Activated T-helper 1 cell treated with anti-CD3 and anti-CD28 coated beads, Interleukin-12 subunit alpha, Interleukin-12 subunit beta, Interleukin-2, Interleukin-4 antibody, amounts not matched to agents 30 ng/mL and 10 ng/mL and 1 ng/mL, durations not matched to agents 14 hours and 24 hours and 36 hours (primary cell): ENCODE data around the gene VANGL2. TPM values are rescaled to one million over a fixed set of nuclear protein-coding genes. Genes with fewer than 3 reads are reported as not detected.
A peak's percentile ranks its signal among the peaks of the same experiment; 100 is the strongest.

Experiments
- DNase-seq: peaks from one replicate; pipeline ENCODE4 v3.0.0; 2021; ENCODE audit warnings: low spot score
- H3K27ac Mint-ChIP-seq: one replicate; pipeline ENCODE4 v1.8.0; 2021; ENCODE audit warnings: mild to moderate bottlenecking, mixed read lengths
- H3K27me3 Mint-ChIP-seq: one replicate; pipeline ENCODE4 v1.8.0; 2022; ENCODE audit warnings: mild to moderate bottlenecking, moderate library complexity, mixed read lengths; ENCODE audit not compliant: insufficient read depth
- H3K36me3 Mint-ChIP-seq: one replicate; pipeline ENCODE4 v1.8.0; 2021; ENCODE audit warnings: low read depth, mixed read lengths
- H3K4me1 Mint-ChIP-seq: one replicate; pipeline ENCODE4 v1.8.0; 2021; ENCODE audit warnings: low read depth, mixed read lengths
- H3K4me3 Mint-ChIP-seq: one replicate; pipeline ENCODE4 v1.8.0; 2021; ENCODE audit warnings: mild to moderate bottlenecking, moderate library complexity, mixed read lengths
- H3K9me3 Mint-ChIP-seq: one replicate; pipeline ENCODE4 v1.8.0; 2021; ENCODE audit warnings: mixed read lengths
- intact Hi-C: fragments of 100-400 bp; cut with micrococcal nuclease; formaldehyde crosslinking; loops from one replicate; pipeline ENCODE4 v1.15.1; 2024
- total RNA-seq: library from RNA; stranded (reverse); gene quantifications from 2 replicates; pipeline ENCODE4 v1.2.3, GENCODE V29; 2022

VANGL2 gene
- total RNA-seq, 1 donor from 2014 or later: not detected

DNA sequence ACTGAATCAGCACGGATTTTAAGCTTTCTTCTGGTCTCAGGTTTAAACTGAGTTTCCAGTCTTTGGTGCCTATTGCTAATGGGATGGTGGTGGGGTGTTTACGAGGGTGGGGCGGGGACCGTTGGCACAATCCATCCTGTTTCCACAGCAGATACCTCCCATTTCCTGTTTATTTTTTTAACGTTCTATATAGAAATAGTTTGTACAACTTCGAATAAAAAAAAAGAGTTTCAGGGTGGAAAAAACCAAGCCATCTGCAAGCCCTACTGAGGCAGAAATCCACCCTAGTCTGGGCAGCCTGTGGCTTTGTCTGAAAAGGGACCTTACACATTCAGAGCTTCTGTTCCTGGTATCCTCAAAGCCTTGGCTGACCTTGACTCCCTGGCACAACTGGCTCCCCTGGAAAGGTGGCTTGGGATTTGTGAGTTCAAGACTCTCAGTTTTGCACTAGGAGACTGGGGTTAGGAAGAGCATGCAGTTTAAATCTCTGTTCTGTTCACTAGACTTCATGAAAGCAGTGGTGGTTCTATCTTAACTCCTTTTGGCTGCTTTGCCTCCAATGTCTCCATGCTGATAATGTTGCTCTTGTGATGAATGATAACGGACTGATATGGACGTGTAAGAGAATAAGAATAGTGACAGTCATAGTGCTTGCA lies 46.7 kb downstream of the VANGL2 start:
- Mint-ChIP-seq H3K27ac (peak overlapping the region; percentile 63), H3K9me3 (peaks cover 3% of the 10 kb centered on the region), H3K4me1 (peaks cover 65% of the 10 kb centered on the region), H3K27me3 (no peaks in the 10 kb centered on the region), H3K4me3 (peak overlapping the region; percentile 3), H3K36me3 (no peaks in the 10 kb centered on the region)
- no peak for DNase-seq
- intact Hi-C loops: loop anchor here (1.0 to 10.0 kb wide), 2 partner anchors 9 to 298 kb away; no protein-coding TSS in a partner anchor

DNA sequence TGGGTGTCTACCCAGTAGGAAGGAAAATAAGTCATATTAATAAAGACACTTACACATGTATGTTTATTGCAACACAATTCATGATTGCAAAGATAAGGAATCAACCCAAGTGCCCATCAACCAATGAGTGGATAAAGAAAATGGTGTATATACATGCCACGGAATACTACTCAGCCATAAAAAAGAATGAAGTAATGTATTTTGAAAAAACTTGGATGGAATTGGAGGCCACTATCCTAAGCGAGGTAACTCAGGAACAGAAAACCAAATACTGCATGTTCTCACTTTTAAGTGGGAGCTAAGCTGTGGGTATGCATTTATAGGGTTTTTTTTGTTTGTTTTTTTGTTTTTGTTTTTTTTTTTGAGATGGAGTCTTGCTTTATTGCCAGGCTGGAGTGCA lies 49.1 kb downstream of the VANGL2 start:
- Mint-ChIP-seq H3K9me3 (peaks cover 3% of the 10 kb centered on the region), H3K36me3 (peaks cover 4% of the 10 kb centered on the region), H3K4me1 (peaks cover 65% of the 10 kb centered on the region), H3K27me3 (no peaks in the 10 kb centered on the region), H3K4me3 (no peak overlapping the region), H3K27ac (no peak overlapping the region)
- intact Hi-C loops: loop anchor here (10.0 kb wide), 1 partner anchor 295 kb away; no protein-coding TSS in a partner anchor
- DNase-seq: no peak

DNA sequence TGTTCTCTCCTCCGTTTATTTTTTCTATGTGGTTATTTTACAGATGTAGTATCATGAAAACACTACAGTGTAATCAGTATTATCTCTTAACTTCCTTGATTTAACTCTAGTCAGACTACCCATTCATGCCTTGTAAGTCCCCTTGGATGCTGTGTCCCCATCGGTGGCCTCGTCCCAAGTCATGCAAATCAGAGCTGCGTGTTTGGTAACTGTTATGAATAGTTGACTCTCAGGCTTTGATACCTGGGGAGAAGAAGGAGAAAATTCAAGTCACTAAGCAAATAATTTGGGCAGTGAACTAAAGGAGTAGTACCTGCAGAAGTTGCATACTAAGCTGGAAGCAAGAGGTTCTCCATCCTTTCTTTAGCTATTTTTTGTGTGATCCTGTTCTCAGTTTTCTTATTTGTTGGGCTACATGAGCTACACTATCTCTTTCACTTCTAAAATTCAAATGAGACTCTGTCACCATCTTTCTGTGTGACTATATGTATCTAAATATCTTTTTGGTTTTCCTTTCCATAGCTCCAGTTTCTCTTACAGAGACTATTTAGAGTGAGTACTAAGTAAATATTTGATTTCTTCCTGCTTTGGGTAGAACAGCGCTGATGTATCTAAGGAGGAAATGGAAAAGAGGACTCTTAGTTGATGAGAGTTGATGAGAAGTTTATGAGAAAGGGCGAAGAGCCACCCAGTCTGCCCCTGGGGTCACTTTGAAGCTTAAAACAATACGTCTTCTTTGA lies 50.9 kb downstream of the VANGL2 start:
- no peak for DNase-seq
- H3K9me3 Mint-ChIP-seq: peaks cover 3% of the 10 kb centered on the region
- no peaks in the 10 kb centered on the region for H3K27me3 Mint-ChIP-seq
- peak overlapping the region; percentile 93 for H3K27ac Mint-ChIP-seq
- H3K4me3 Mint-ChIP-seq: peak overlapping the region; percentile 49
- H3K4me1 Mint-ChIP-seq: peaks cover 71% of the 10 kb centered on the region
- intact Hi-C loops: loop anchor here (1.0 kb wide), 1 partner anchor 9 kb away; no protein-coding TSS in a partner anchor
- peaks cover 4% of the 10 kb centered on the region for H3K36me3 Mint-ChIP-seq

DNA sequence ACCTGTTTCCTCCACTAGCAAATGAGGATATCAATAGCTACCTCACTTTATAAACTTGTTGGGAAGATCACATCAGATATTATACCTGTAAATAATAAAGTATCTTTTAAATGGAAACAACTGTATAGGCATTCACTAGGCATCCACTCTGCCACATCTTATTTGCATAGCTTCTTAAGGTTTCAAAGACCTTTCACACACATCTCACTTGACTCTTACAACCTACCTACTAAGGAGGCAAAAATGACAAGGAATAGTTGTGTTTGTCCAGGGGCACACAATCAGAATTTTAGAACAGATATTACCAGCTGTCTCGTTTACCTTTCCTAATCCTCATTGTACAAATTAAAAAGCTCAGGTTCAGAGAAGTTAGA lies 51.5 kb downstream of the VANGL2 start:
- peak overlapping the region; percentile 49 for H3K4me3 Mint-ChIP-seq
- DNase-seq: no peak
- H3K27me3 Mint-ChIP-seq: no peaks in the 10 kb centered on the region
- intact Hi-C loops: loop anchor here (1.0 kb wide), 1 partner anchor 8 kb away; no protein-coding TSS in a partner anchor
- peaks cover 70% of the 10 kb centered on the region for H3K4me1 Mint-ChIP-seq
- peaks cover 4% of the 10 kb centered on the region for H3K36me3 Mint-ChIP-seq
- H3K27ac Mint-ChIP-seq: peak overlapping the region; percentile 93
- H3K9me3 Mint-ChIP-seq: peaks cover 3% of the 10 kb centered on the region

DNA sequence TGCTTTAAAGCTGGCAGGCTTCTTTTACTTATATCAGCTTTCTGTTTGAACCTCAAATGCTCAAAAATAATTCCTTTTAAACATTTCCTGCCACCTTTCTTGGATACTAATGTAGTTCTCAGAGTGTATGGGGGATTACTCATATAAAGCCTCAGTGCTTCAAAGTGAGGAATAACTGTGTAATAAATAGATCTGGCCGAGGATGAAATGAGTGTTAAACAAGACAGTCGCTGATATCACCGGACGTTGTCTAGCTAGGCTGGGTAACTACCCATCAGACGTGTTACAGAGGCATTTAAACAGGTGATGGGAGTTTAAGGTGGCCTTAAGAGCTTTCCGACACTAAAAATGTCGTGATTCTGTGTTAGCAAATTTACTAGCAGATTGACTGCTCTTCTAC lies 53.1 kb downstream of the VANGL2 start:
- intact Hi-C loops: no loop called here
- no peak for DNase-seq
- Mint-ChIP-seq H3K27me3 (no peaks in the 10 kb centered on the region), H3K4me3 (peak overlapping the region; percentile 21), H3K4me1 (peaks cover 68% of the 10 kb centered on the region), H3K27ac (peak overlapping the region; percentile 87), H3K9me3 (peaks cover 3% of the 10 kb centered on the region), H3K36me3 (peaks cover 8% of the 10 kb centered on the region)

DNA sequence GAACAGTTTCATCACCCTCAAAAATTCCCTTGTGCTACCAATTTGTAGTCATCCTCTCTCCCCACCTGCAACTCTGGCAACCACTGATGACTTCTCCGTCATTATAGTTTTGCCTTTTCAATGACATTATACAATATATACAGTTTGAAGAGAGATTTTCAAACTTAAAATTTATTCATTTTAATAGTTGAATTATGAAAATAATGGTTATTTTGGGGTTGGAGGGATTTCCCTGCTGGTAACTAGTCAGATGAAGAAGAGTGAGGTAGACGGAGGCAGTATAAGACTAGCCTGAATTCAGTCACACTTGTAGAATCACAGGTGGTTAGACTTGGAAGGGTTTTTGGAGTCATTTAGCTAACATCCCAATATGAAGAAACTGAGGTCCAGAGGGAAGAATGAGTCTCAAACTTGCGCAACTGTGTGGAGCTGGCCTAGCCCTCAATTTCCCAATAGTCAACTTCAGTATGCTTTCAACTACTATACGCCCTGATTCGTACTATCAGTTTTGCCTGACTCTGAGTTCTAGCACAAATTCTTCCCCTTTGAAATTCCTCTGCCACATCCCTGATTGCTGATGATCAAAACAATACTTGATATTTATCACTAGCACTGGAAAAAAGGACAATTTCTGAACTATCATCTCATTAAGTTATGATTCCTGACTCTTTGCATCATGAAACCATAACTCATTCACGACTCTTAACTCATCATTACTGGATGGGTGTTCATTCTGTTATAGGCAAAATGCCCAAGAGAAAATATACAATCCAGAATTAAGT lies 54.2 kb downstream of the VANGL2 start:
- Mint-ChIP-seq H3K9me3 (peaks cover 3% of the 10 kb centered on the region), H3K27ac (peak overlapping the region; percentile 79), H3K27me3 (no peaks in the 10 kb centered on the region), H3K4me3 (peak overlapping the region; percentile 23), H3K4me1 (peaks cover 79% of the 10 kb centered on the region), H3K36me3 (peaks cover 9% of the 10 kb centered on the region)
- intact Hi-C loops: loop anchor here (1.0 kb wide), 3 partner anchors 16 to 66 kb away; no protein-coding TSS in a partner anchor
- DNase-seq: no peak

DNA sequence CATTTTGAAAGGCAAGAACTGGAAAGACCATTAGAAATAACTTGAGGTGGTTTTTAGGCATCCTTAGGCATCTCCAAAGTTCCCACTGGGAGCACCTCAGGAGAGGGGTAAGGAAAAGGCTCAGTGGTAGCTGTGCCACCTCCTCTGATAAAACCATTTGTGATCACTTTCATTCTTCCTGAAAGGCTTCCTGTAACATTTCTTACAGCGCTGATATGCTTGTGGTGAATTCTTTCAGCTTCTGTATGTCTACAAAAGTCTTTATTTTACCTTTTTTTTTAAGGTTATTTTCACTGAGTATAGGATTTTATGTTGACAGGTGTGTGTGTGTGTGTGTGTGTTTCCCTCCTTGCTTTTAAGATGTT lies 54.8 kb downstream of the VANGL2 start:
- Mint-ChIP-seq H3K36me3 (peaks cover 10% of the 10 kb centered on the region), H3K27ac (peak overlapping the region; percentile 79), H3K27me3 (no peaks in the 10 kb centered on the region), H3K9me3 (peaks cover 3% of the 10 kb centered on the region), H3K4me3 (peak overlapping the region; percentile 23), H3K4me1 (peaks cover 83% of the 10 kb centered on the region)
- no peak for DNase-seq
- intact Hi-C loops: no loop called here

DNA sequence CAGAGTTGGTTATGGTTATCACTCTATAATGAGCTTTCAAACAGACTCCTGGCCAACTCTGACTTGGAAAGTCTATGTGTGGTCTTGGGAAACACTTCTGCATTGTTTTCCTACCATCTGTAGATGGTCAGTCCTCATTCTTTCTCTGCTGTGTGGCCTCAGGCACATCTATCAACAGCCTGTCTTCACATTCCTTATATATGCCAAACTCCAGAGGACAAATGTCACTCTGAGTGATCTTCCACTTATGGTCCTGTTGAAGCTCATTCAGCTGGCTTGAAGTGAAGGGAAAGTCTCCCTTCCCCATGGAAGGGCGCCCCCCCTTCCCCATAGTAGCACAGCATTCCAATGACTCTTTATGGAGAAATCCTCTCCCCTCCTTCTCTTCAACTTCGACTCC lies 58.7 kb downstream of the VANGL2 start:
- H3K27me3 Mint-ChIP-seq: no peaks in the 10 kb centered on the region
- no peak overlapping the region for H3K4me3 Mint-ChIP-seq
- peaks cover 88% of the 10 kb centered on the region for H3K4me1 Mint-ChIP-seq
- DNase-seq: no peak
- intact Hi-C loops: no loop called here
- H3K9me3 Mint-ChIP-seq: no peaks in the 10 kb centered on the region
- H3K27ac Mint-ChIP-seq: peak overlapping the region; percentile 99
- H3K36me3 Mint-ChIP-seq: peaks cover 8% of the 10 kb centered on the region

DNA sequence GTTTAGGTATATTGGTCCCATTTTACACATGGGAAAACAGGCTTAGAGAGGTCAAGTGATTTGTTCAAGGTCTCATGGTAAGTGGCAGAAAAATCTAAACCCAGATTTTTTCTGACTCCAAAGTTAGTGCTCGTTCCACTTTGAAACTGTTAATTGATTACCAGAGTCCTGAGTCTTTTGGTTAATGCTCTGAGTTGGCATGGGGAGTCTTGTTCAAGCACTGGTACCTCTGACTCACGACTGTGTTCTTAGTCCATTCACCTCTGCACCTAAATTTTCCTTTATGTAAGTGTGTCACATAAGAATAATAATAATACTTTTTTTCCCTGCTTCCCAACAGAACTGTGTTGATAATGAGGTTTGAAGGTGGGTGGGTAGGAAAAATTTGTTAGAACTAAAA lies 59.3 kb downstream of the VANGL2 start:
- H3K4me1 Mint-ChIP-seq: peaks cover 89% of the 10 kb centered on the region
- intact Hi-C loops: loop anchor here (1.0 to 2.0 kb wide), 6 partner anchors 8 to 168 kb away; no protein-coding TSS in a partner anchor
- DNase-seq: no peak
- H3K27me3 Mint-ChIP-seq: no peaks in the 10 kb centered on the region
- H3K27ac Mint-ChIP-seq: peak overlapping the region; percentile 99
- peaks cover 10% of the 10 kb centered on the region for H3K36me3 Mint-ChIP-seq
- H3K9me3 Mint-ChIP-seq: peaks cover 3% of the 10 kb centered on the region
- H3K4me3 Mint-ChIP-seq: peak overlapping the region; percentile 56

DNA sequence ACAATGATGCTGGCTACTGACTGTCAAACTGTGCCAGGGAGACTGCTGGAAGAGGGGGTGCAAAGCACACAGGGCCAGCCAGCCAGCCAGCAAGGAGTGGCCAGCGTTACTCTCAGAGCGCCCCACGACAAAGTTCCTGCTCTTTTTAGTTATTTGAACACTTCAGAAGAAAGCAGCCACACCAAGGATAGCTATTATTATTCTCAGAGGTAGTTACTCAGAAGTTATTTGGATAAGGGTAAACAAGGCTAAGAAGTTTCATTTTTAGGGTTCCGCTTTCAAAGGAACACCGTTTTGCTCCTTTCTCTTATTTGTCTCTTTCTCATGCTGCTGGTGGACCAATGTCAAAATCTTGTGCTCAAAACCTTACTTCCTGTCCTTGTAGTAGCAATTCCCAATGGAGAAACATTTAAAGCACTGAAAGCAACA lies 59.9 kb downstream of the VANGL2 start:
- intact Hi-C loops: loop anchor here (1.0 to 2.0 kb wide), 6 partner anchors 9 to 167 kb away; no protein-coding TSS in a partner anchor
- Mint-ChIP-seq H3K4me1 (peaks cover 87% of the 10 kb centered on the region), H3K4me3 (peak overlapping the region; percentile 56)

DNA sequence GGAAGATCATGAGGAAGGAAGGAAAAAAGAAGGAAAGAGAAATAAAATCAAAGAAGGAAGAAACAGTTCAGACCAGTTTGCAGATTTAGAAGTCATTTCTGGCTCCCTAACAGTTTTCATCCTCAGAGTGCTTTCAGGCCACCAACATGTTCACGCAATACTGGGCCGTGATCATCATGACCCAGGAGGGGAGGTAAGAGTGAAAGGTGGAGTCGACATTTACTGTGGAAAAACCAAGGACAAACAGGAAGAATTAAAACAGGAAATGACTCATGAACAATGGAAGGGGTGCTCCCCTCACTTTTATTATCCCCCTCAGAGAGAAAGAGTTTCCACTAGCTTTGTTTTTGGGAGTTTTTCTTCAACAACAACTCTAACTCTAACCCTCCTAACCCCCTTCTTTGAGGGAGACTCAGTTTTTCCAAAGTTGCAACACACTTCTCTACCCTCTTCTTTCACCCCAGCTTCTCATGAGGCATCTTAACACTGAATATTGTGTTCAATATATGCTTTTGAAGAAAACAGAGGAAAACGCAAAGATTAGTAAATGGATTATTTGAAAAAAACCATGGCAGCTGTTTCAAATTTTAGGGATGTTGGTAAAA lies 60.4 kb downstream of the VANGL2 start:
- DNase-seq: no peak
- H3K4me1 Mint-ChIP-seq: peaks cover 87% of the 10 kb centered on the region

More for the DNA sequence above, 59.9 kb downstream of the VANGL2 start:
- peak overlapping the region; percentile 99 for H3K27ac Mint-ChIP-seq
- DNase-seq: no peak
- H3K9me3 Mint-ChIP-seq: peaks cover 3% of the 10 kb centered on the region
- H3K36me3 Mint-ChIP-seq: peaks cover 13% of the 10 kb centered on the region
- H3K27me3 Mint-ChIP-seq: no peaks in the 10 kb centered on the region

DNA sequence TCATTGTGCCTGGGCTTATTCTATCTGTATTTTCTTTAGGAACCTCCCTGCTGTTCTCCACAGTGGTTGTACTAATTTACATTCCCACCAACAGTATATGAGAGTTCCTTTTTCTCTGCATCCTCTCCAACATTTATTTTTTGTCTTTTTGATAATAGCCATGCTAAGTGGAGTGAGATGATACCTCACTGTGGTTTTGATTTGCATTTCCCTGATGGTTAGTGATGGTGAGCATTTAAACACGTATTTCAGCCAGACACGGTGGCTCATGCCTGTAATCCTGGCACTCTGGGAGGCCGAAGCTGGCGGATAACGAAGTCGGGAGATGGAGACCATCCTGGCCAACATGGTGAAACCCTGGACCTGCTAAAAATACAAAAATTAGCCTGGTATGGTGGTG lies 64.8 kb downstream of the VANGL2 start:
- intact Hi-C loops: no loop called here
- peaks cover 77% of the 10 kb centered on the region for H3K4me1 Mint-ChIP-seq
- no peak overlapping the region for H3K4me3 Mint-ChIP-seq
- DNase-seq: no peak
- peaks cover 13% of the 10 kb centered on the region for H3K9me3 Mint-ChIP-seq
- no peaks in the 10 kb centered on the region for H3K27me3 Mint-ChIP-seq
- no peak overlapping the region for H3K27ac Mint-ChIP-seq
- H3K36me3 Mint-ChIP-seq: peaks cover 18% of the 10 kb centered on the region

More for the DNA sequence above, 60.4 kb downstream of the VANGL2 start:
- H3K36me3 Mint-ChIP-seq: peaks cover 16% of the 10 kb centered on the region
- peak overlapping the region; percentile 56 for H3K4me3 Mint-ChIP-seq
- H3K27ac Mint-ChIP-seq: peak overlapping the region; percentile 99
- no peaks in the 10 kb centered on the region for H3K27me3 Mint-ChIP-seq
- peaks cover 6% of the 10 kb centered on the region for H3K9me3 Mint-ChIP-seq
- intact Hi-C loops: loop anchor here (1.0 to 2.0 kb wide), 6 partner anchors 9 to 167 kb away; no protein-coding TSS in a partner anchor
